GM12873 (cell line): ENCODE data around the gene TAOK3.

ENCODE experiments used
- TF ChIP-seq, protein P1 (sequence below): IDR thresholded peaks from 2 replicates; pipeline ENCODE4 v1.5.1; 2012; ENCODE audit warnings: low read depth, mild to moderate bottlenecking, moderate library complexity, low read length, control low read depth; ENCODE audit not compliant: insufficient read depth; ENCODE audit errors: missing control alignments

Gene TAOK3

DNA sequence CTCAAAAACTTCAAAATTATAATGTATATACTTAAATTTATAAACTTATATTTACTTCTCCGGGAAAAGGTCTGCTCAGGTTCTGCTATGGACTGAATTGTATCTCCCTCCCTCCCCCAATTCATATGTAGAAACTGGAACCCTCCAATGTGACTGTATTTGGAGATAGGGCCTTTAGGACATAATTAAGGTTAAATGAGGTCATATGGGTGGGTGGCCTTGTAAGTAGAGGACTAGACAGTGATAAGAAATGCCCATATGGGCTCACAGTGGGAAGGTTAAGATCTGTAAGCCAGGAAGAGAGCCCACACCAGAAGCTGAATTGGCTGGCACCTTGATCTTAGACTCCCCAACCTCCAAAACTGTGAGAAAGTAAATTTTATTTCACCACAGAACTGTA lies 84.5 kb downstream of the TAOK3 start:
- TF ChIP-seq, protein P1, sequence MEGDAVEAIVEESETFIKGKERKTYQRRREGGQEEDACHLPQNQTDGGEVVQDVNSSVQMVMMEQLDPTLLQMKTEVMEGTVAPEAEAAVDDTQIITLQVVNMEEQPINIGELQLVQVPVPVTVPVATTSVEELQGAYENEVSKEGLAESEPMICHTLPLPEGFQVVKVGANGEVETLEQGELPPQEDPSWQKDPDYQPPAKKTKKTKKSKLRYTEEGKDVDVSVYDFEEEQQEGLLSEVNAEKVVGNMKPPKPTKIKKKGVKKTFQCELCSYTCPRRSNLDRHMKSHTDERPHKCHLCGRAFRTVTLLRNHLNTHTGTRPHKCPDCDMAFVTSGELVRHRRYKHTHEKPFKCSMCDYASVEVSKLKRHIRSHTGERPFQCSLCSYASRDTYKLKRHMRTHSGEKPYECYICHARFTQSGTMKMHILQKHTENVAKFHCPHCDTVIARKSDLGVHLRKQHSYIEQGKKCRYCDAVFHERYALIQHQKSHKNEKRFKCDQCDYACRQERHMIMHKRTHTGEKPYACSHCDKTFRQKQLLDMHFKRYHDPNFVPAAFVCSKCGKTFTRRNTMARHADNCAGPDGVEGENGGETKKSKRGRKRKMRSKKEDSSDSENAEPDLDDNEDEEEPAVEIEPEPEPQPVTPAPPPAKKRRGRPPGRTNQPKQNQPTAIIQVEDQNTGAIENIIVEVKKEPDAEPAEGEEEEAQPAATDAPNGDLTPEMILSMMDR, result no peak

DNA sequence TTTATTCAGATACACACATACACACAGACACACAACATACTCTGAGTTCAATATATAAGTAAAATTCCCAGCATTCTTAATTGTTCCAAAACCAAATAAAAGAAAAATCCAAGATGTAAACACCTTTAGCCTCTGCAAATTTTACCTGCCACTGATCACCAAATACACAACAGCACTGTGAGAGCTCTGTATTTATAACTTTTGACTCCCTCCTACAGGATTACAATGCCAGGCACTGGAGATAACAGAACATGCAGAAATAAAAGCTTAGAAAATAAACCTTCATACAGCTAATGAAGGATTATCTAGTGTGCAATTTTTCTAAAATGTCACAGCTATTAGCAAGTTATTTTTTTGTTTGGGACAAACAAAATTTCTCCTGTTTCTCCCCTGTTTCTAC lies 85.0 kb downstream of the TAOK3 start:
- TF ChIP-seq, protein P1, result no peak

DNA sequence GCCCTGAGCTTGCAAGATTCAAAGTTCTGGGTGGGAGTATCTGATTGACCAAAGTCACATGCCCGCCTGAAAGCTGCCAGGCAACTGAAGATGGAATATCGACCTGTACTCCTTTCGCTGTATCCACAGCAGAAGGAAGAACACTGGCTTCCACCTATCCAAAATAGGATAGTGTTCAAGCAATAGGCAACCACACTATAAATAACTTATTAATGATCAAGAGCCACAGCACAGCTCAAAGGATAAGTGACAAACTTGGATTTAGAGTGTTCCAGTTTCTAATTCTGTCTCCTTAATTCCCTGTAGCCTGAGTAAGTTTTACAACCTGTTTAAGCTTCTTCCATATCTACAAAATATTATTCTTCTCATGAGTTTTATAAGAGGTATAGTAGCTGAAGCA lies 89.9 kb downstream of the TAOK3 start:
- TF ChIP-seq, protein P1, result no peak

GRCh38 chr12:118274066-118274465 lies 98.6 kb downstream of the TAOK3 start:
- TF ChIP-seq, protein P1, result no peak

DNA sequence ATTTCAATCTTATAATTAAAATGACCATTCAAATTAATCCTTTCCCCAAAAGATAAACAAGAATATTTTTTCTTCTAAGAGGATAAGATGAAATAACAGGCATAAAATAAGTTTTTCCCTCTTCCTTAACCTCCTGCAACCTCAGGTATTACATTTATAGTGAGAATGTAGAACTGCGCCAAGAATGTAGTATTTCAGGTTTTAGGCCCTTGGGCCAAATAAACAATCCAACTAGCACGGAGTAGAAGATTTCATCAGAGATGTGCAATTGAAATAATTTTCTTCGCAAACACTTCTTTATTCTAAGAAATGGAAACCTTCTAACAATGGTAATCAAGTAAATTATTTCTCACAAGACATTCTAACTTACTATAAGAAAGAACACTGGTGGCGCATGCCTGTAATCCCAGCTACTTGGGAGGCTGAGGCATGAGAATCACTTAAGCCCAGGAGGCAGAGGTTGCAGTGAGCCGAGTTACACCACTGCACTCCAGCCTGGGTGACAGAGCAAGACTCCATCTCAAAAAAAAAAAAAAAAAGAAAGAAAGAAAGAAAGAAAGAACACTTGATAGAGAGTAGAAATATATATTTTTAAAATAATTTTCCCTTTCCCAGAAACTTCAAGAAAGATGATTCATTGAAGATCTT lies 100.8 kb downstream of the TAOK3 start:
- TF ChIP-seq, protein P1, result no peak

- TF ChIP-seq, protein P1, result no peak
These were observed 101.5 kb downstream of the TAOK3 start for GRCh38 chr12:118271183-118271582.

DNA sequence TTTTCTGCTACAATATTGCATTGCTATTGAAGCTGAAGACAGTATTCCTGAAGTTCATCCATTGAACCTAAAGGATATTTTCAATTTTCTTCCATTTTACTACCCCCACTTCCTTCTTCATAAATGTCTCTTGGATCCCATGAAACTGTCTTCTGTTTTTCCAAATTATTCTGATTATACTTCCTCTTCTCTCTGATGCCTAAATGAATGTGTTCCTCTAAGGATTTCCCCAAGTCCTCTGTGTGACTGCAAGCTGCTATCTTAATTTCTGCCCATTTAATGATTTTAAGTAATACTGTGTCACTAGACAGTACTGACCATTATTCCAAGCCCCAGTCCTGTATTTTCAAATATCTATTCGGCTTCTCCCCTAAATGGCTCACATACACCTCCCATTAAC lies 102.9 kb downstream of the TAOK3 start:
- TF ChIP-seq, protein P1, result no peak
